Mammary microvascular endothelial cell (primary cell): ENCODE results near the gene WDR62. TPM values are rescaled to one million over a fixed set of nuclear protein-coding genes. Genes with fewer than 3 reads are reported as not detected.

Experiments used
- total RNA-seq: library from RNA; depleted of rRNA; stranded (reverse); fragments of >200 nt; gene quantifications from 2 replicates; pipeline ENCODE4 v1.2.3, GENCODE V29; 2015

WDR62 gene
- 9.1 and 10.9 TPM in 2 replicates for total RNA-seq

GRCh38 chr19:36054733-36055686, at the start of gene WDR62:
Gene WDR62 (plus strand): TSS chr19:36054897. CDS start chr19:36054972, 75 bp downstream.

GRCh38 chr19:36008336-36008978, 46.2 kb upstream of the WDR62 start, which contains the start of gene SYNE4:
Gene SYNE4 (minus strand): TSS chr19:36008813. CDS start chr19:36008681, 132 bp downstream.

GRCh38 chr19:36014012-36014924, 40.4 kb upstream of the WDR62 start, which contains the start of gene ALKBH6:
Gene ALKBH6 (minus strand): TSS chr19:36014213. CDS start chr19:36013397, 816 bp downstream.

GRCh38 chr19:36032251-36033104, 22.2 kb upstream of the WDR62 start, which contains the start of gene CLIP3:
Gene CLIP3 (minus strand): TSS chr19:36032873. CDS start chr19:36032357, 516 bp downstream.

GRCh38 chr19:36054119-36054732, 471 bp upstream of the WDR62 start, which contains the start of gene THAP8:
Gene THAP8 (minus strand): TSS chr19:36054285. CDS start chr19:36054217, 68 bp downstream.

GRCh38 chr19:36110487-36111199, 55.9 kb downstream of the WDR62 start, which contains the start of gene OVOL3:
Gene OVOL3 (plus strand): TSS chr19:36111143. CDS start chr19:36111203, 60 bp downstream.

GRCh38 chr19:36114721-36115452, 60.2 kb downstream of the WDR62 start, which contains the start of gene POLR2I:
Gene POLR2I (minus strand): TSS chr19:36114875. CDS start chr19:36114856, 19 bp downstream.

GRCh38 chr19:36115453-36116343, 61.0 kb downstream of the WDR62 start, which contains the start of gene TBCB:
Gene TBCB (plus strand): TSS chr19:36115468. CDS start chr19:36115561, 93 bp downstream.

GRCh38 chr19:36139473-36140303, 85.0 kb downstream of the WDR62 start, which contains the start of gene CAPNS1:
Gene CAPNS1 (plus strand): TSS chr19:36140066. CDS start chr19:36141012, 946 bp downstream.

GRCh38 chr19:36152352-36153091, 97.8 kb downstream of the WDR62 start, which contains the start of gene COX7A1:
Gene COX7A1 (minus strand): TSS chr19:36152447. CDS start chr19:36152407, 40 bp downstream.

Other genes with a start within 250 kb of the WDR62 start
- gene PRODH2, start 242.1 kb upstream of the WDR62 start, total RNA-seq, result not detected in 2 replicates
- gene NPHS1, start 202.4 kb upstream of the WDR62 start, total RNA-seq, result not detected in 2 replicates
- not detected in 2 replicates for gene KIRREL2, start 198.0 kb upstream of the WDR62 start, total RNA-seq
- gene APLP1, start 186.3 kb upstream of the WDR62 start, total RNA-seq, result 3.9 and 7.4 TPM in 2 replicates
- 2.2 and 2.7 TPM in 2 replicates for gene NFKBID, start 154.4 kb upstream of the WDR62 start, total RNA-seq
- not detected in 2 replicates for gene HCST, start 152.4 kb upstream of the WDR62 start, total RNA-seq
- not detected in 2 replicates for gene TYROBP, start 146.6 kb upstream of the WDR62 start, total RNA-seq
- gene LRFN3, start 118.5 kb upstream of the WDR62 start, total RNA-seq, result 4.5 and 5.2 TPM in 2 replicates
- gene SDHAF1, start 59.7 kb upstream of the WDR62 start, total RNA-seq, result 17.8 and 19.1 TPM in 2 replicates
- not detected in 2 replicates for gene SYNE4, start 46.1 kb upstream of the WDR62 start, total RNA-seq
- gene ALKBH6, start 40.7 kb upstream of the WDR62 start, total RNA-seq, result 21.0 and 23.0 TPM in 2 replicates
- 1.9 and 2.1 TPM in 2 replicates for gene CLIP3, start 22.0 kb upstream of the WDR62 start, total RNA-seq
- 5.8 and 6.0 TPM in 2 replicates for gene THAP8, start 612 bp upstream of the WDR62 start, total RNA-seq
- gene OVOL3, start 56.2 kb downstream of the WDR62 start, total RNA-seq, result not detected in 2 replicates
- gene POLR2I, start 60.0 kb downstream of the WDR62 start, total RNA-seq, result 46.2 and 58.1 TPM in 2 replicates
- 272 and 320 TPM in 2 replicates for gene TBCB, start 60.6 kb downstream of the WDR62 start, total RNA-seq
- gene CAPNS1, start 85.2 kb downstream of the WDR62 start, total RNA-seq, result 265 and 334 TPM in 2 replicates
- gene COX7A1, start 97.5 kb downstream of the WDR62 start, total RNA-seq, result 20.4 and 29.4 TPM in 2 replicates
- gene ZNF565, start 159.8 kb downstream of the WDR62 start, total RNA-seq, result 1.2 and 1.9 TPM in 2 replicates
- gene ZNF146, start 160.2 kb downstream of the WDR62 start, total RNA-seq, result 67.8 and 79.5 TPM in 2 replicates